ENCODE measurements around the gene STK39.

Gene STK39

GRCh38 chr2:167916756-167917155 is 330.6 kb downstream of the STK39 start:
- TF ChIP-seq CTCF (conservative IDR thresholded peaks at IDR 0.05; ENCODE audit: low read depth, low read length), result no peak
- Histone ChIP-seq H3K79me2 (ENCODE audit: insufficient read depth, low read depth) (no peaks in the 10 kb centered on the region), H2AFZ (ENCODE audit: low read depth) (no peak overlapping the region), H3K4me1 (ENCODE audit: low read depth, poor library complexity, severe bottlenecking) (no peaks in the 10 kb centered on the region), H3K27me3 (ENCODE audit: insufficient read depth, low read depth) (no peaks in the 10 kb centered on the region), H3K27ac (no peak overlapping the region), H3K36me3 (ENCODE audit: insufficient read depth) (no peaks in the 10 kb centered on the region), H3K4me2 (no peak overlapping the region), H3K4me3 (IDR thresholded peaks at IDR 0.05; ENCODE audit: insufficient read depth, low read depth, low read length) (no peak overlapping the region), H4K20me1 (ENCODE audit: insufficient read depth) (no peaks in the 10 kb centered on the region), H3K9ac (no peak overlapping the region)

- Histone ChIP-seq H3K4me3 (IDR thresholded peaks at IDR 0.05; ENCODE audit: insufficient read depth, low read depth, low read length) (no peak overlapping the region), H3K9ac (no peak overlapping the region), H2AFZ (ENCODE audit: low read depth) (no peak overlapping the region), H3K79me2 (ENCODE audit: insufficient read depth, low read depth) (no peaks in the 10 kb centered on the region), H3K27ac (no peak overlapping the region), H4K20me1 (ENCODE audit: insufficient read depth) (no peaks in the 10 kb centered on the region), H3K4me2 (no peak overlapping the region), H3K27me3 (ENCODE audit: insufficient read depth, low read depth) (no peaks in the 10 kb centered on the region), H3K4me1 (ENCODE audit: low read depth, poor library complexity, severe bottlenecking) (no peaks in the 10 kb centered on the region), H3K36me3 (ENCODE audit: insufficient read depth) (no peaks in the 10 kb centered on the region)
- TF ChIP-seq CTCF (conservative IDR thresholded peaks at IDR 0.05; ENCODE audit: low read depth, low read length), result no peak
Measured at GRCh38 chr2:167914969-167915368, 332.4 kb downstream of the STK39 start.

GRCh38 chr2:167908786-167909185 is 338.6 kb downstream of the STK39 start:
- H3K36me3 ChIP-seq (ENCODE audit: insufficient read depth), result no peaks in the 10 kb centered on the region
- H3K9ac ChIP-seq, result no peak overlapping the region
- H3K4me1 ChIP-seq (ENCODE audit: low read depth, poor library complexity, severe bottlenecking), result no peaks in the 10 kb centered on the region
- H3K4me3 ChIP-seq (IDR thresholded peaks at IDR 0.05; ENCODE audit: insufficient read depth, low read depth, low read length), result no peak overlapping the region
- H3K27ac ChIP-seq, result no peak overlapping the region
- no peaks in the 10 kb centered on the region for H4K20me1 ChIP-seq (ENCODE audit: insufficient read depth)
- no peak overlapping the region for H2AFZ ChIP-seq (ENCODE audit: low read depth)
- no peak for TF ChIP-seq CTCF (conservative IDR thresholded peaks at IDR 0.05; ENCODE audit: low read depth, low read length)
- H3K79me2 ChIP-seq (ENCODE audit: insufficient read depth, low read depth), result no peaks in the 10 kb centered on the region
- no peaks in the 10 kb centered on the region for H3K27me3 ChIP-seq (ENCODE audit: insufficient read depth, low read depth)
- no peak overlapping the region for H3K4me2 ChIP-seq

GRCh38 chr2:167905668-167906067 is 341.7 kb downstream of the STK39 start:
- H3K79me2 ChIP-seq (ENCODE audit: insufficient read depth, low read depth), result no peaks in the 10 kb centered on the region

More at GRCh38 chr2:167905668-167906067, 341.7 kb downstream of the STK39 start:
- Histone ChIP-seq H3K9ac (no peak overlapping the region), H3K4me3 (IDR thresholded peaks at IDR 0.05; ENCODE audit: insufficient read depth, low read depth, low read length) (no peak overlapping the region), H3K4me2 (no peak overlapping the region), H2AFZ (ENCODE audit: low read depth) (no peak overlapping the region), H3K36me3 (ENCODE audit: insufficient read depth) (no peaks in the 10 kb centered on the region), H3K27me3 (ENCODE audit: insufficient read depth, low read depth) (no peaks in the 10 kb centered on the region), H3K4me1 (ENCODE audit: low read depth, poor library complexity, severe bottlenecking) (no peaks in the 10 kb centered on the region), H4K20me1 (ENCODE audit: insufficient read depth) (no peaks in the 10 kb centered on the region), H3K27ac (no peak overlapping the region)
- no peak for TF ChIP-seq CTCF (conservative IDR thresholded peaks at IDR 0.05; ENCODE audit: low read depth, low read length)

Data from KMS-11 (cell line).